Activated CD4-positive, CD25-positive, alpha-beta regulatory T cell treated with anti-CD3 and anti-CD28 coated beads, Interleukin-2, amount 50 U/mL, for 72 hours (primary cell): ENCODE measurements around the gene CXCL11.
A peak's percentile ranks its signal among the peaks of the same experiment; 100 is the strongest.
"Not testable (repeated sequence)": the region's sequence is repeated elsewhere in the genome, so short reads cannot be mapped to it uniquely, and the experiment has no call there.

Source experiments
- DNase-seq: peaks from one replicate; pipeline ENCODE4 v3.0.0; 2021

CXCL11 gene

GRCh38 chr4:76035799-76036380 lies at the start of gene CXCL11:
Gene CXCL11 (minus strand): TSS chr4:76036070. CDS start chr4:76035987, 83 bp downstream.
- no peak for DNase-seq

- no peak for DNase-seq
Measured at GRCh38 chr4:76084542-76084941, 48.7 kb upstream of the CXCL11 start.

GRCh38 chr4:76083386-76083988 lies 47.6 kb upstream of the CXCL11 start:
- DNase-seq = no peak

- no peak for DNase-seq
Measured at GRCh38 chr4:76078033-76078613, 42.3 kb upstream of the CXCL11 start.

- DNase-seq = no peak
Measured at GRCh38 chr4:76074993-76075600, 39.2 kb upstream of the CXCL11 start.

GRCh38 chr4:76074468-76074867 lies 38.6 kb upstream of the CXCL11 start, which contains the start of gene ART3:
Gene ART3 (plus strand): TSS chr4:76074709. CDS start chr4:76075890, 1,181 bp downstream.
- no peak for DNase-seq

- DNase-seq = no peak
Measured at GRCh38 chr4:76072760-76073159, 36.9 kb upstream of the CXCL11 start.

- peak; percentile 57 for DNase-seq
Measured at GRCh38 chr4:76067652-76068286, 31.9 kb upstream of the CXCL11 start.

GRCh38 chr4:76066546-76066945 lies 30.7 kb upstream of the CXCL11 start:
- DNase-seq = no peak

GRCh38 chr4:76061982-76062381 lies 26.1 kb upstream of the CXCL11 start:
- DNase-seq = no peak

- no peak for DNase-seq
Measured at GRCh38 chr4:76061421-76061820, 25.6 kb upstream of the CXCL11 start.

- DNase-seq = no peak
Measured at GRCh38 chr4:76060506-76060905, 24.6 kb upstream of the CXCL11 start.

GRCh38 chr4:76059750-76060149 lies 23.9 kb upstream of the CXCL11 start:
- no peak for DNase-seq

- no peak for DNase-seq
Measured at GRCh38 chr4:76058888-76059426, 23.1 kb upstream of the CXCL11 start.

- no peak for DNase-seq
Measured at GRCh38 chr4:76058302-76058701, 22.4 kb upstream of the CXCL11 start.

- DNase-seq = no peak
Measured at GRCh38 chr4:76055421-76055820, 19.6 kb upstream of the CXCL11 start.

- DNase-seq = no peak
Measured at GRCh38 chr4:76055016-76055415, 19.1 kb upstream of the CXCL11 start.

GRCh38 chr4:76053730-76054129 lies 17.9 kb upstream of the CXCL11 start:
- no peak for DNase-seq

- not testable (repeated sequence) for DNase-seq
Measured at GRCh38 chr4:76050560-76051050, 14.7 kb upstream of the CXCL11 start.

GRCh38 chr4:76049860-76050416 lies 14.1 kb upstream of the CXCL11 start:
- not testable (repeated sequence) for DNase-seq

GRCh38 chr4:76044686-76045085 lies 8.8 kb upstream of the CXCL11 start:
- DNase-seq = not testable (repeated sequence)

GRCh38 chr4:76043306-76043705 lies 7.4 kb upstream of the CXCL11 start:
- not testable (repeated sequence) for DNase-seq
